Testis (tissue), 3 donors: ENCODE data around the gene TSSC4. TPM values are rescaled to one million over a fixed set of nuclear protein-coding genes. Genes with fewer than 3 reads are reported as not detected.

Experiments used
- DNase-seq: peaks from one replicate; pipeline ENCODE4 v3.0.0-alpha.2; 2019
- H3K27ac ChIP-seq, 2 donors: fragments of 200-600 bp; sonication (generic); one replicate each; pipeline ENCODE4 v1.5.1; 2019
- H3K27me3 ChIP-seq: fragments of 200-600 bp; sonication (generic); one replicate; pipeline ENCODE4 v1.5.1; 2019
- H3K36me3 ChIP-seq: fragments of 200-600 bp; sonication (generic); one replicate; pipeline ENCODE4 v1.5.1; 2017; ENCODE audit warnings: low read depth; ENCODE audit errors: missing control alignments
- H3K4me1 ChIP-seq: fragments of 200-600 bp; sonication (generic); one replicate; pipeline ENCODE4 v1.5.1; 2019
- H3K4me3 ChIP-seq, 2 donors: fragments of 200-600 bp; sonication (generic); one replicate each; pipeline ENCODE4 v1.5.1; 2017 to 2019
- H3K9me3 ChIP-seq: fragments of 200-600 bp; sonication (generic); one replicate; pipeline ENCODE4 v1.5.1; 2017
- CTCF ChIP-seq, 3 experiments: fragments of 450-650 bp in 2 of 3; fragments of 200-600 bp in 1 of 3; sonication (generic) in 1 of 3; IDR thresholded peaks; one replicate each; pipeline ENCODE4 v1.5.1; 2016 to 2019; ENCODE audit warnings: antibody characterized with exemption in 3 of 3, mild to moderate bottlenecking in 2 of 3, moderate library complexity in 1 of 3
- POLR2A ChIP-seq: fragments of 450-650 bp; IDR thresholded peaks from one replicate; pipeline ENCODE4 v1.6.1; 2017; ENCODE audit warnings: antibody characterized with exemption, mild to moderate bottlenecking, moderate library complexity
- WGBS, 2 donors: methylation state at CpG; one replicate each; pipeline ENCODE4 v1.1.5; 2018; 5-methylcytosine and 5-hydroxymethylcytosine counted together
- intact Hi-C: fragments of 100-400 bp; cut with DNase I; formaldehyde crosslinking; loops from one replicate; pipeline ENCODE4 v1.15.1; 2023; ENCODE audit warnings: low total_unique reads
- polyA plus RNA-seq: library from polyadenylated mRNA; stranded (reverse); fragments of 350-450 nt; fragmentation: Illumina TruSeq; extraction: RNeasy Lipid Tissue Mini Kit (QIAGEN cat#74804); gene quantifications from one replicate; pipeline ENCODE4 v1.2.3, GENCODE V29; 2014; ENCODE audit warnings: low read depth, low replicate concordance; ENCODE audit not compliant: insufficient read depth
- total RNA-seq, 2 donors: library from RNA; depleted of rRNA; stranded (reverse); fragments of >200 nt; gene quantifications; one replicate each; pipeline ENCODE4 v1.2.3, GENCODE V29; 2016

The TSSC4 gene
- total and polyA plus RNA-seq, 3 donors from 2014 or later, result 87.4 to 133 (median 95.5) TPM

GRCh38 chr11:2391181-2391975 lies 9.2 kb upstream of the TSSC4 start:
- intact Hi-C loops, result no loop called here
- H3K36me3 ChIP-seq, result no peaks in the 10 kb centered on the region
- H3K27me3 ChIP-seq, result no peaks in the 10 kb centered on the region
- WGBS, 2 donors, result 83 to 87% methylated on average over 19 to 20 of the region's 20 CpGs
- peaks cover 47% of the 10 kb centered on the region for H3K4me1 ChIP-seq
- DNase-seq, result no peak
- no peaks in the 10 kb centered on the region for H3K9me3 ChIP-seq
- H3K27ac ChIP-seq, result peak overlapping the region in 1 of 2 donors; percentile 31
- H3K4me3 ChIP-seq, result no peak overlapping the region
- TF ChIP-seq POLR2A (no peak), CTCF (IDR thresholded peaks at IDR 0.05) (no peak)

- H3K9me3 ChIP-seq, result no peaks in the 10 kb centered on the region
- H3K27ac ChIP-seq, result no peak overlapping the region
- H3K4me3 ChIP-seq, result no peak overlapping the region
- H3K4me1 ChIP-seq, result peaks cover 37% of the 10 kb centered on the region
- no peaks in the 10 kb centered on the region for H3K27me3 ChIP-seq
- H3K36me3 ChIP-seq, result no peaks in the 10 kb centered on the region
- 68 to 79% methylated on average over 13 to 26 of the region's 26 CpGs for WGBS, 2 donors
- intact Hi-C loops, result no loop called here
- DNase-seq, result no peak
- TF ChIP-seq CTCF (IDR thresholded peaks at IDR 0.05) (no peak), POLR2A (no peak)
Observed at GRCh38 chr11:2392241-2392959, 8.2 kb upstream of the TSSC4 start.

GRCh38 chr11:2393111-2393868 lies 7.3 kb upstream of the TSSC4 start:
- no peak for DNase-seq
- no peaks in the 10 kb centered on the region for H3K36me3 ChIP-seq
- H3K4me1 ChIP-seq, result peaks cover 28% of the 10 kb centered on the region
- no peak overlapping the region for H3K4me3 ChIP-seq
- WGBS, 2 donors, result 85% methylated on average over 24 of the region's 27 CpGs; no CpG with 5 or more reads in 1 of the 2 donors
- intact Hi-C loops, result no loop called here
- H3K27me3 ChIP-seq, result no peaks in the 10 kb centered on the region
- no peak overlapping the region for H3K27ac ChIP-seq
- no peaks in the 10 kb centered on the region for H3K9me3 ChIP-seq
- no peak for TF ChIP-seq POLR2A
- TF ChIP-seq CTCF (IDR thresholded peaks at IDR 0.05), result no peak

GRCh38 chr11:2393941-2394817 lies 6.4 kb upstream of the TSSC4 start:
- H3K4me3 ChIP-seq, result no peak overlapping the region
- intact Hi-C loops, result no loop called here
- H3K36me3 ChIP-seq, result no peaks in the 10 kb centered on the region
- 78 to 89% methylated on average over 17 to 34 of the region's 34 CpGs for WGBS, 2 donors
- TF ChIP-seq POLR2A (no peak), CTCF (IDR thresholded peaks at IDR 0.05) (no peak)
- no peak overlapping the region for H3K27ac ChIP-seq
- no peaks in the 10 kb centered on the region for H3K27me3 ChIP-seq
- no peak for DNase-seq
- peaks cover 23% of the 10 kb centered on the region for H3K4me1 ChIP-seq
- H3K9me3 ChIP-seq, result no peaks in the 10 kb centered on the region
